Activated CD8-positive, alpha-beta T cell treated with anti-CD3 and anti-CD28 coated beads for 36 hours (primary cell): ENCODE results near the gene LUZP2. TPM values are rescaled to one million over a fixed set of nuclear protein-coding genes. Genes with fewer than 3 reads are reported as not detected.

Experiments used
- ATAC-seq: fragments of 200-7000 bp; cut with Tn5 transposase; one replicate; pipeline ENCODE4 v1.10.0; 2021; ENCODE audit warnings: mild to moderate bottlenecking, moderate library complexity
- CTCF ChIA-PET: fragments of 350-600 bp; sonication (Branson Sonifier 250); formaldehyde crosslinking; loops from one replicate; lab custom pipeline; 2021; ENCODE audit warnings: antibody characterized with exemption; lab: Charles Lee
- POLR2A ChIA-PET: fragments of 350-600 bp; sonication (Branson Sonifier 250); formaldehyde crosslinking; loops from one replicate; lab custom pipeline; 2021; ENCODE audit warnings: antibody characterized with exemption; lab: Charles Lee
- DNase-seq: peaks from one replicate; pipeline ENCODE4 v3.0.0-alpha.2; 2020
- H3K27ac Mint-ChIP-seq: one replicate; pipeline ENCODE4 v1.8.0; 2021; ENCODE audit warnings: mild to moderate bottlenecking, mixed read lengths
- H3K27me3 Mint-ChIP-seq: one replicate; pipeline ENCODE4 v1.8.0; 2021; ENCODE audit warnings: mixed read lengths
- H3K36me3 Mint-ChIP-seq: one replicate; pipeline ENCODE4 v1.8.0; 2021; ENCODE audit warnings: low read depth, mixed read lengths
- H3K4me1 Mint-ChIP-seq: one replicate; pipeline ENCODE4 v1.8.0; 2021; ENCODE audit warnings: low read depth, mixed read lengths
- H3K4me3 Mint-ChIP-seq: one replicate; pipeline ENCODE4 v1.8.0; 2021; ENCODE audit warnings: mild to moderate bottlenecking, moderate library complexity, mixed read lengths
- H3K9me3 Mint-ChIP-seq: one replicate; pipeline ENCODE4 v1.8.0; 2021; ENCODE audit warnings: mixed read lengths
- CTCF ChIP-seq: fragments of 200-600 bp; IDR thresholded peaks from one replicate; pipeline ENCODE4 v1.8.0; 2022; ENCODE audit warnings: antibody characterized with exemption, mild to moderate bottlenecking
- intact Hi-C: fragments of 100-400 bp; cut with micrococcal nuclease; formaldehyde crosslinking; loops from one replicate; pipeline ENCODE4 v1.10.0; 2022
- total RNA-seq, 2 experiments: library from RNA; stranded (reverse); gene quantifications; one replicate each; pipeline ENCODE4 v1.2.3, GENCODE V29; 2021

The LUZP2 gene
- total RNA-seq, 2 experiments from 2014 or later = not detected

- Mint-ChIP-seq H3K9me3 (peaks cover 4% of the 10 kb centered on the region), H3K27me3 (no peaks in the 10 kb centered on the region), H3K4me3 (no peak overlapping the region), H3K4me1 (no peaks in the 10 kb centered on the region), H3K27ac (no peak overlapping the region), H3K36me3 (no peaks in the 10 kb centered on the region)
- intact Hi-C loops = no loop called here
- no peak for ATAC-seq
- TF ChIP-seq CTCF = no peak
- DNase-seq = no peak
- ChIA-PET POLR2A (no interaction called here), CTCF (no interaction called here)
These were observed 211.8 kb downstream of the LUZP2 start for GRCh38 chr11:24708616-24709015.

DNA sequence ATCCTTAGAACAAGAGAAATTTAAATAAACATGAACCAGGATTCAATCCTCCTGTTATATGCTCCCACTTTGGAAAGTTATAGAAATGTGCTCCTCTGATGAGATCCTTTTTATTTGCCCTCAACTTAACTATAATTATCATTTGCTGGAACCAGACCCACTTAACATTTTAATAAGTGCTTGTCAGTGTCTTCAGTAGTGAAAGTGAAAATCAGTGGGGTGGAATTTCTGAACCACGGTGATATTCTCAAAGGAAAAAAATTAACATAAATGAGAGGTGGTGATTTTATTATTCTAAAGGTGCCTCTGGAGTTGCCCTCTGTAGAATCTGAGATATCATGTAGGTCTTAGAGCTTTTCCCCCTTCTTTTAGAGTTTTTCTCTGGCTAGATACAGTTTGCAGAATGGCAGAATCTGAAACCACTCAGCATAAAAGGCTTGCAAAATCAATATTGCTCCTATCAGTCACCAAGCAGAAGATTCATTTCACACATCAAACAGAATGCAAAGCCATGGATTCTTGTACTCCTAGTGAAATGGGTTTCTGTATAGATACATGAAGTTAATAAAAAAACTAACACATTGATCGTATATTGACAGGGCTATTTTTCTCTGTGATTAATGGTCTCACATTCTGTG is 213.2 kb downstream of the LUZP2 start:
- ChIA-PET CTCF (no interaction called here), POLR2A (no interaction called here)
- intact Hi-C loops = no loop called here
- Mint-ChIP-seq H3K4me3 (no peak overlapping the region), H3K36me3 (no peaks in the 10 kb centered on the region), H3K27ac (no peak overlapping the region), H3K9me3 (peaks cover 4% of the 10 kb centered on the region), H3K27me3 (no peaks in the 10 kb centered on the region), H3K4me1 (no peaks in the 10 kb centered on the region)
- no peak for TF ChIP-seq CTCF
- no peak for DNase-seq
- ATAC-seq = no peak

DNA sequence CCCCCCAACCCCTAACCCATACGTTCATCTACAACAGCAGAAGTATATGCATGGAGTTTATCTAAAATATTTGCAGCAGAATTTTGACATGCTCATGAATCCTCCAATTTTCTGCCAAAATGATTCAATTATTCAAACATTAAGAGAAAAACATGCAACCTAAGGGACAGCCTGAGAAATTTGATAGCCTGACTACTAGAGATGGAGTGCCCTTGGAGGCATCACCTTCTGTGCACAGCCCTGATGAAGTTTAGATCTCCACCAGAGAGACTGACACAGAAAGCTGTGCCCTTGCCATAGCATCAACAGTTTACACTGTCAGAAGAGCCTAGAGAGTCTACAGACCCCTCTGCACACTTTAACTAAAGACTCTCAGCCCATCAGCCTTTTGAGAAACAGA is 217.7 kb downstream of the LUZP2 start:
- intact Hi-C loops = no loop called here
- ATAC-seq (no peak), DNase-seq (no peak)
- no peaks in the 10 kb centered on the region for H3K27me3 Mint-ChIP-seq
- CTCF ChIA-PET = no interaction called here
- H3K36me3 Mint-ChIP-seq = no peaks in the 10 kb centered on the region
- H3K9me3 Mint-ChIP-seq = peaks cover 10% of the 10 kb centered on the region
- no peak for TF ChIP-seq CTCF
- POLR2A ChIA-PET = no interaction called here
- no peak overlapping the region for H3K4me3 Mint-ChIP-seq
- H3K4me1 Mint-ChIP-seq = no peaks in the 10 kb centered on the region
- no peak overlapping the region for H3K27ac Mint-ChIP-seq

- H3K4me1 Mint-ChIP-seq = no peaks in the 10 kb centered on the region
- DNase-seq (no peak), ATAC-seq (no peak)
- H3K36me3 Mint-ChIP-seq = no peaks in the 10 kb centered on the region
- intact Hi-C loops = no loop called here
- POLR2A ChIA-PET = no interaction called here
- no peak for TF ChIP-seq CTCF
- H3K27ac Mint-ChIP-seq = no peak overlapping the region
- no peaks in the 10 kb centered on the region for H3K27me3 Mint-ChIP-seq
- peaks cover 10% of the 10 kb centered on the region for H3K9me3 Mint-ChIP-seq
- CTCF ChIA-PET = no interaction called here
- no peak overlapping the region for H3K4me3 Mint-ChIP-seq
These were observed 219.6 kb downstream of the LUZP2 start for GRCh38 chr11:24716403-24716802.

GRCh38 chr11:24723231-24723630 is 226.4 kb downstream of the LUZP2 start:
- H3K4me3 Mint-ChIP-seq = no peak overlapping the region
- peaks cover 3% of the 10 kb centered on the region for H3K9me3 Mint-ChIP-seq
- TF ChIP-seq CTCF = no peak
- intact Hi-C loops = no loop called here
- ATAC-seq (no peak), DNase-seq (no peak)
- POLR2A ChIA-PET = interaction anchor here (0.7 kb wide), 1 partner anchor 1432 kb away, joined by 3 read pairs; no protein-coding TSS in a partner anchor
- no peaks in the 10 kb centered on the region for H3K36me3 Mint-ChIP-seq
- H3K27ac Mint-ChIP-seq = no peak overlapping the region
- CTCF ChIA-PET = no interaction called here
- no peaks in the 10 kb centered on the region for H3K4me1 Mint-ChIP-seq
- H3K27me3 Mint-ChIP-seq = no peaks in the 10 kb centered on the region
